H1 (cell line): ENCODE data around the gene SLC23A3. TPM values are rescaled to one million over a fixed set of nuclear protein-coding genes. Genes with fewer than 3 reads are reported as not detected.

Source experiments
- polyA plus RNA-seq, 7 experiments: library from polyadenylated mRNA; depleted of rRNA in 3 of 7; stranded (reverse) in 5 of 7; unstranded in 2 of 7; fragments of >200 nt in 5 of 7; fragments of 200-250 nt in 2 of 7; gene quantifications; 1 replicate in 5 of 7; 2 replicates in 1 of 7; 4 replicates in 1 of 7; pipeline versions ENCODE4 v1.2.1 to v1.2.3, GENCODE V29; 2011 to 2013; ENCODE audit warnings: missing spikeins in 2 of 7, mixed read lengths in 2 of 7
- total RNA-seq: library from RNA; stranded (reverse); fragmentation: NEBNext Ultra II Directional; extraction: Animal tissue kit (Norgen Biotek cat#: 25700); gene quantifications from 2 replicates; pipeline ENCODE4 v1.2.1, GENCODE V29; 2021
- TF ChIP-seq, protein P1 (sequence below): fragments of 300-600 bp; sonication (generic); IDR thresholded peaks from 2 replicates; pipeline ENCODE4 v1.7.1; 2012; ENCODE audit warnings: low read length, moderate library complexity, mild to moderate bottlenecking, inconsistent platforms; ENCODE audit not compliant: insufficient replicate concordance

Gene SLC23A3
- total and polyA plus RNA-seq, 2 of the 8 experiments (the other 6 are each of a cell fraction or from before 2014, with no cell fraction given): 0.35 to 0.84 TPM

DNA sequence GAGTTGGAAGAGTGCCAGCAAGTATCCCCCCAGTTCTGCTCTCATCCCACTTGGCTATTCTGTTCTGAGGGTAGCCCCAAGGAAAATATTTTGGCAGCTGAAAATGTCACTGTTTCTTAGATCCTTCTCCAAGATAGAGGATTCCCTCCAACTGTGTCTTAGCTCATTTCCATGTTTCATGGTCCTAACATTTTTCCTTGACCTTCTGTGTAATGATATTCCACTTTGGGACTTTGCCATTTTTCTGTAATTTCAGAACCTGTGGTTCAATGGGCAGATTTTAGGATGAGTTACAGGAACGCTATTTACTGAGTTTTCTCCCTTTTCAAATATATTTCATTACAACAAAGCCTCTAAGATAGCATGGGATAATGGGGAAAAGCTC is 44.0 kb downstream of the SLC23A3 start (continued):
- TF ChIP-seq, protein P1, sequence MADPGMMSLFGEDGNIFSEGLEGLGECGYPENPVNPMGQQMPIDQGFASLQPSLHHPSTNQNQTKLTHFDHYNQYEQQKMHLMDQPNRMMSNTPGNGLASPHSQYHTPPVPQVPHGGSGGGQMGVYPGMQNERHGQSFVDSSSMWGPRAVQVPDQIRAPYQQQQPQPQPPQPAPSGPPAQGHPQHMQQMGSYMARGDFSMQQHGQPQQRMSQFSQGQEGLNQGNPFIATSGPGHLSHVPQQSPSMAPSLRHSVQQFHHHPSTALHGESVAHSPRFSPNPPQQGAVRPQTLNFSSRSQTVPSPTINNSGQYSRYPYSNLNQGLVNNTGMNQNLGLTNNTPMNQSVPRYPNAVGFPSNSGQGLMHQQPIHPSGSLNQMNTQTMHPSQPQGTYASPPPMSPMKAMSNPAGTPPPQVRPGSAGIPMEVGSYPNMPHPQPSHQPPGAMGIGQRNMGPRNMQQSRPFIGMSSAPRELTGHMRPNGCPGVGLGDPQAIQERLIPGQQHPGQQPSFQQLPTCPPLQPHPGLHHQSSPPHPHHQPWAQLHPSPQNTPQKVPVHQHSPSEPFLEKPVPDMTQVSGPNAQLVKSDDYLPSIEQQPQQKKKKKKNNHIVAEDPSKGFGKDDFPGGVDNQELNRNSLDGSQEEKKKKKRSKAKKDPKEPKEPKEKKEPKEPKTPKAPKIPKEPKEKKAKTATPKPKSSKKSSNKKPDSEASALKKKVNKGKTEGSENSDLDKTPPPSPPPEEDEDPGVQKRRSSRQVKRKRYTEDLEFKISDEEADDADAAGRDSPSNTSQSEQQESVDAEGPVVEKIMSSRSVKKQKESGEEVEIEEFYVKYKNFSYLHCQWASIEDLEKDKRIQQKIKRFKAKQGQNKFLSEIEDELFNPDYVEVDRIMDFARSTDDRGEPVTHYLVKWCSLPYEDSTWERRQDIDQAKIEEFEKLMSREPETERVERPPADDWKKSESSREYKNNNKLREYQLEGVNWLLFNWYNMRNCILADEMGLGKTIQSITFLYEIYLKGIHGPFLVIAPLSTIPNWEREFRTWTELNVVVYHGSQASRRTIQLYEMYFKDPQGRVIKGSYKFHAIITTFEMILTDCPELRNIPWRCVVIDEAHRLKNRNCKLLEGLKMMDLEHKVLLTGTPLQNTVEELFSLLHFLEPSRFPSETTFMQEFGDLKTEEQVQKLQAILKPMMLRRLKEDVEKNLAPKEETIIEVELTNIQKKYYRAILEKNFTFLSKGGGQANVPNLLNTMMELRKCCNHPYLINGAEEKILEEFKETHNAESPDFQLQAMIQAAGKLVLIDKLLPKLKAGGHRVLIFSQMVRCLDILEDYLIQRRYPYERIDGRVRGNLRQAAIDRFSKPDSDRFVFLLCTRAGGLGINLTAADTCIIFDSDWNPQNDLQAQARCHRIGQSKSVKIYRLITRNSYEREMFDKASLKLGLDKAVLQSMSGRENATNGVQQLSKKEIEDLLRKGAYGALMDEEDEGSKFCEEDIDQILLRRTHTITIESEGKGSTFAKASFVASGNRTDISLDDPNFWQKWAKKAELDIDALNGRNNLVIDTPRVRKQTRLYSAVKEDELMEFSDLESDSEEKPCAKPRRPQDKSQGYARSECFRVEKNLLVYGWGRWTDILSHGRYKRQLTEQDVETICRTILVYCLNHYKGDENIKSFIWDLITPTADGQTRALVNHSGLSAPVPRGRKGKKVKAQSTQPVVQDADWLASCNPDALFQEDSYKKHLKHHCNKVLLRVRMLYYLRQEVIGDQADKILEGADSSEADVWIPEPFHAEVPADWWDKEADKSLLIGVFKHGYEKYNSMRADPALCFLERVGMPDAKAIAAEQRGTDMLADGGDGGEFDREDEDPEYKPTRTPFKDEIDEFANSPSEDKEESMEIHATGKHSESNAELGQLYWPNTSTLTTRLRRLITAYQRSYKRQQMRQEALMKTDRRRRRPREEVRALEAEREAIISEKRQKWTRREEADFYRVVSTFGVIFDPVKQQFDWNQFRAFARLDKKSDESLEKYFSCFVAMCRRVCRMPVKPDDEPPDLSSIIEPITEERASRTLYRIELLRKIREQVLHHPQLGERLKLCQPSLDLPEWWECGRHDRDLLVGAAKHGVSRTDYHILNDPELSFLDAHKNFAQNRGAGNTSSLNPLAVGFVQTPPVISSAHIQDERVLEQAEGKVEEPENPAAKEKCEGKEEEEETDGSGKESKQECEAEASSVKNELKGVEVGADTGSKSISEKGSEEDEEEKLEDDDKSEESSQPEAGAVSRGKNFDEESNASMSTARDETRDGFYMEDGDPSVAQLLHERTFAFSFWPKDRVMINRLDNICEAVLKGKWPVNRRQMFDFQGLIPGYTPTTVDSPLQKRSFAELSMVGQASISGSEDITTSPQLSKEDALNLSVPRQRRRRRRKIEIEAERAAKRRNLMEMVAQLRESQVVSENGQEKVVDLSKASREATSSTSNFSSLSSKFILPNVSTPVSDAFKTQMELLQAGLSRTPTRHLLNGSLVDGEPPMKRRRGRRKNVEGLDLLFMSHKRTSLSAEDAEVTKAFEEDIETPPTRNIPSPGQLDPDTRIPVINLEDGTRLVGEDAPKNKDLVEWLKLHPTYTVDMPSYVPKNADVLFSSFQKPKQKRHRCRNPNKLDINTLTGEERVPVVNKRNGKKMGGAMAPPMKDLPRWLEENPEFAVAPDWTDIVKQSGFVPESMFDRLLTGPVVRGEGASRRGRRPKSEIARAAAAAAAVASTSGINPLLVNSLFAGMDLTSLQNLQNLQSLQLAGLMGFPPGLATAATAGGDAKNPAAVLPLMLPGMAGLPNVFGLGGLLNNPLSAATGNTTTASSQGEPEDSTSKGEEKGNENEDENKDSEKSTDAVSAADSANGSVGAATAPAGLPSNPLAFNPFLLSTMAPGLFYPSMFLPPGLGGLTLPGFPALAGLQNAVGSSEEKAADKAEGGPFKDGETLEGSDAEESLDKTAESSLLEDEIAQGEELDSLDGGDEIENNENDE: no peak
